Right atrium auricular region (tissue), 2 donors: ENCODE results near the gene TNF. TPM values are rescaled to one million over a fixed set of nuclear protein-coding genes. Genes with fewer than 3 reads are reported as not detected.
A peak's percentile ranks its signal among the peaks of the same experiment; 100 is the strongest.

Experiments used
- DNase-seq: peaks from one replicate; pipeline ENCODE4 v3.0.0-alpha.2; 2019; ENCODE audit warnings: low spot score
- H3K27ac ChIP-seq, 2 donors: fragments of 200-600 bp; sonication (generic); 1 replicate in 1 of 2; 2 replicates in 1 of 2; pipeline ENCODE4 v1.5.1; 2016 to 2019
- H3K27me3 ChIP-seq, 2 donors: fragments of 200-600 bp; sonication (generic); one replicate each; pipeline versions ENCODE4 v1.5.1 to v1.6.0; 2017 to 2019
- H3K36me3 ChIP-seq: fragments of 200-600 bp; sonication (generic); one replicate; pipeline ENCODE4 v1.5.1; 2016
- H3K4me1 ChIP-seq, 2 donors: fragments of 200-600 bp; sonication (generic); one replicate each; pipeline versions ENCODE4 v1.5.1 to v1.6.0; 2017 to 2019
- H3K4me3 ChIP-seq, 2 donors: fragments of 200-600 bp; sonication (generic); 1 replicate in 1 of 2; 2 replicates in 1 of 2; pipeline ENCODE4 v1.5.1; 2017 to 2019; ENCODE audit warnings: mild to moderate bottlenecking in 1 of 2, moderate library complexity in 1 of 2
- H3K9me3 ChIP-seq, 2 donors: fragments of 200-600 bp; sonication (generic); one replicate each; pipeline ENCODE4 v1.5.1; 2019
- CTCF ChIP-seq, 2 donors: fragments of 200-600 bp; sonication (generic); IDR thresholded peaks; one replicate each; pipeline ENCODE4 v1.5.1; 2019; ENCODE audit warnings: antibody characterized with exemption in 2 of 2
- total RNA-seq, 2 donors: library from RNA; depleted of rRNA; stranded (reverse); fragments of >200 nt; gene quantifications; one replicate each; pipeline ENCODE4 v1.1.0, GENCODE V29; 2016

Gene TNF
- total RNA-seq, 2 donors from 2014 or later, result 0.51 TPM; not detected in 1

- no peaks in the 10 kb centered on the region for H3K9me3 ChIP-seq
- no peak for TF ChIP-seq CTCF (IDR thresholded peaks at IDR 0.05)
- DNase-seq, result no peak
- peaks cover 0 to 18% of the 10 kb centered on the region in 2 donors for H3K4me1 ChIP-seq
- H3K27me3 ChIP-seq, result no peaks in the 10 kb centered on the region
- H3K4me3 ChIP-seq, result peak within 1 kb of the TSS; percentile 63 to 81
- peak within 1 kb of the TSS; percentile 93 to 99 for H3K27ac ChIP-seq
- H3K36me3 ChIP-seq, result peaks cover 26% of the 10 kb centered on the region
These were observed 45.4 kb downstream of the TNF start, which contains the start of gene PRRC2A for GRCh38 chr6:31620586-31621319. TSS of gene PRRC2A (plus strand) at chr6:31620715. CDS start at chr6:31622790, 2,075 bp downstream.

- no peaks in the 10 kb centered on the region for H3K27me3 ChIP-seq
- TF ChIP-seq CTCF (IDR thresholded peaks at IDR 0.05), result no peak
- DNase-seq, result no peak
These were observed 46.1 kb downstream of the TNF start for GRCh38 chr6:31621320-31621939.

GRCh38 chr6:31621991-31622390 is 46.6 kb downstream of the TNF start:
- no peaks in the 10 kb centered on the region for H3K9me3 ChIP-seq
- no peaks in the 10 kb centered on the region for H3K27me3 ChIP-seq
- H3K4me3 ChIP-seq, result peak overlapping the region in 1 of 2 donors; percentile 81
- peak overlapping the region; percentile 93 to 99 for H3K27ac ChIP-seq
- peaks cover 38% of the 10 kb centered on the region for H3K36me3 ChIP-seq
- TF ChIP-seq CTCF (IDR thresholded peaks at IDR 0.05), result no peak
- H3K4me1 ChIP-seq, result peaks cover 0 to 18% of the 10 kb centered on the region in 2 donors
- DNase-seq, result no peak

More at GRCh38 chr6:31621320-31621939, 46.1 kb downstream of the TNF start:
- Histone ChIP-seq H3K27ac (peak overlapping the region; percentile 93 to 99), H3K36me3 (peaks cover 32% of the 10 kb centered on the region), H3K4me1 (peaks cover 0 to 18% of the 10 kb centered on the region in 2 donors), H3K4me3 (peak overlapping the region; percentile 63 to 81), H3K9me3 (no peaks in the 10 kb centered on the region)

GRCh38 chr6:31622684-31623091 is 47.3 kb downstream of the TNF start:
- Histone ChIP-seq H3K27me3 (no peaks in the 10 kb centered on the region), H3K4me3 (no peak overlapping the region), H3K36me3 (peaks cover 45% of the 10 kb centered on the region), H3K27ac (no peak overlapping the region), H3K9me3 (no peaks in the 10 kb centered on the region), H3K4me1 (peaks cover 0 to 18% of the 10 kb centered on the region in 2 donors)
- no peak for TF ChIP-seq CTCF (IDR thresholded peaks at IDR 0.05)
- DNase-seq, result no peak

GRCh38 chr6:31624070-31624469 is 48.7 kb downstream of the TNF start:
- Histone ChIP-seq H3K36me3 (peaks cover 59% of the 10 kb centered on the region), H3K27ac (no peak overlapping the region), H3K4me1 (peaks cover 0 to 18% of the 10 kb centered on the region in 2 donors), H3K9me3 (no peaks in the 10 kb centered on the region), H3K27me3 (no peaks in the 10 kb centered on the region), H3K4me3 (no peak overlapping the region)
- no peak for DNase-seq
- no peak for TF ChIP-seq CTCF (IDR thresholded peaks at IDR 0.05)
